Measurements from ENCODE around the gene CARMIL1.
"Not testable (repeated sequence)": the region's sequence is repeated elsewhere in the genome, so short reads cannot be mapped to it uniquely, and the experiment has no call there.

Gene CARMIL1

GRCh38 chr6:25583099-25583498, 303.9 kb downstream of the CARMIL1 start:
- Histone ChIP-seq H3K9me3 (ENCODE audit: control insufficient read depth in 2 of 2, low read length in 2 of 2) (no peaks in the 10 kb centered on the region), H3K9ac (ENCODE audit: low read depth in 1 of 2, low read length in 2 of 2) (no peak overlapping the region), H3K27ac (ENCODE audit: low read depth in 2 of 2, low read length in 2 of 2) (no peak overlapping the region), H3K4me1 (ENCODE audit: control insufficient read depth in 2 of 2, insufficient read depth in 2 of 2, low read length in 2 of 2) (no peaks in the 10 kb centered on the region), H3K4me3 (ENCODE audit: low read length in 2 of 2) (no peak overlapping the region), H3K36me3 (ENCODE audit: control insufficient read depth in 2 of 2, insufficient read depth in 2 of 2, low read length in 2 of 2) (peaks cover 11 to 20% of the 10 kb centered on the region in 2 donors), H3K27me3 (ENCODE audit: control insufficient read depth in 2 of 2, insufficient read depth in 2 of 2, low read length in 2 of 2) (no peaks in the 10 kb centered on the region)

DNA sequence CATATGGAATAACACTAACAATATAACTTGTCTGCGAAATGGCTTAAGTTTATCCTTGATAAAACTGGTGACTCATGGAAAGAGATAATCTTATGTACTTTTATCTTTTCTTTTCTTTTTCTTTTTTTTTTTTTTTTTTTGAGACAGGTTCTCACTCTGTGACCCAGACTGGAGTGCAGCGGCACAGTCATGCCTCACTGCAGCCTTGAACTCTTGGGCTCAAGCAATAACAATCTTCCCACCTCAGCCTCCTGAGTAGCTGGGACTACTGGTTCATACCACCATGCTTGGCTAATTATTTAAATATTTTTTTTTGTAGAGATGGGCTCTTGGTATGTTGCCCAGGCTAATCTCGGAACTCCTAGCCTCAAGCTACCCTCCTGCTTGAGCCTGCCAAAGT, 304.7 kb downstream of the CARMIL1 start:
- Histone ChIP-seq H3K27me3 (ENCODE audit: control insufficient read depth in 2 of 2, insufficient read depth in 2 of 2, low read length in 2 of 2) (no peaks in the 10 kb centered on the region), H3K9me3 (ENCODE audit: control insufficient read depth in 2 of 2, low read length in 2 of 2) (no peaks in the 10 kb centered on the region), H3K4me1 (ENCODE audit: control insufficient read depth in 2 of 2, insufficient read depth in 2 of 2, low read length in 2 of 2) (no peaks in the 10 kb centered on the region), H3K36me3 (ENCODE audit: control insufficient read depth in 2 of 2, insufficient read depth in 2 of 2, low read length in 2 of 2) (peaks cover 11 to 20% of the 10 kb centered on the region in 2 donors), H3K27ac (ENCODE audit: low read depth in 2 of 2, low read length in 2 of 2) (no peak overlapping the region), H3K4me3 (ENCODE audit: low read length in 2 of 2) (no peak overlapping the region), H3K9ac (ENCODE audit: low read depth in 1 of 2, low read length in 2 of 2) (no peak overlapping the region)

DNA sequence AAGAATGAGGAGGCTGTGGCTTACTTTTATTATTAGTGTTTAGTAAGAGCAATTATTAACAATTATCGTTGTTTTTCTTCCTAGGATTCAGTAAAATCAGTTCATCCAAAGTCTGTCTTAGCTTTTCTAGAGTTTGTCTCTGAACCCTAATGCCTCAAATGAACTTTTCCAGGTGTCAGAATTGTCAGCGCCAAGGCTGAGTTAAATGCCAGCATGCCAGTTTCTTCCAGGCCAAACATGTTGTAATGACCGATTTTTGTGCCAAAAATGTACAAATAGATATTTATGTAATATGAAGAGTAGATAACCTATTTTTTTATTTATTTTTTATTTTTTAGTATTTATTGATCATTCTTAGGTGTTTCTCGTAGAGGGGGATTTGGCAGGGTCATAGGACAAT, 306.1 kb downstream of the CARMIL1 start:
- Histone ChIP-seq H3K27ac (ENCODE audit: low read depth in 2 of 2, low read length in 2 of 2) (no peak overlapping the region), H3K4me3 (ENCODE audit: low read length in 2 of 2) (no peak overlapping the region), H3K4me1 (ENCODE audit: control insufficient read depth in 2 of 2, insufficient read depth in 2 of 2, low read length in 2 of 2) (no peaks in the 10 kb centered on the region)

GRCh38 chr6:25586119-25586518, 306.9 kb downstream of the CARMIL1 start:
- not testable (repeated sequence) for H3K27me3 ChIP-seq (ENCODE audit: control insufficient read depth in 2 of 2, insufficient read depth in 2 of 2, low read length in 2 of 2); H3K9ac ChIP-seq (ENCODE audit: low read depth in 1 of 2, low read length in 2 of 2); H3K4me3 ChIP-seq (ENCODE audit: low read length in 2 of 2); H3K27ac ChIP-seq (ENCODE audit: low read depth in 2 of 2, low read length in 2 of 2); H3K9me3 ChIP-seq (ENCODE audit: control insufficient read depth in 2 of 2, low read length in 2 of 2); H3K4me1 ChIP-seq (ENCODE audit: control insufficient read depth in 2 of 2, insufficient read depth in 2 of 2, low read length in 2 of 2)
- H3K36me3 ChIP-seq (ENCODE audit: control insufficient read depth in 2 of 2, insufficient read depth in 2 of 2, low read length in 2 of 2): peaks cover 12 to 23% of the 10 kb centered on the region in 2 donors

More for the DNA sequence above, 306.1 kb downstream of the CARMIL1 start:
- H3K9me3 ChIP-seq (ENCODE audit: control insufficient read depth in 2 of 2, low read length in 2 of 2): no peaks in the 10 kb centered on the region
- H3K36me3 ChIP-seq (ENCODE audit: control insufficient read depth in 2 of 2, insufficient read depth in 2 of 2, low read length in 2 of 2): peaks cover 11 to 23% of the 10 kb centered on the region in 2 donors
- H3K27me3 ChIP-seq (ENCODE audit: control insufficient read depth in 2 of 2, insufficient read depth in 2 of 2, low read length in 2 of 2): no peaks in the 10 kb centered on the region
- H3K9ac ChIP-seq (ENCODE audit: low read depth in 1 of 2, low read length in 2 of 2): no peak overlapping the region

GRCh38 chr6:25586927-25587326, 307.8 kb downstream of the CARMIL1 start:
- Histone ChIP-seq H3K27ac (ENCODE audit: low read depth in 2 of 2, low read length in 2 of 2) (no peak overlapping the region), H3K27me3 (ENCODE audit: control insufficient read depth in 2 of 2, insufficient read depth in 2 of 2, low read length in 2 of 2) (no peaks in the 10 kb centered on the region), H3K9me3 (ENCODE audit: control insufficient read depth in 2 of 2, low read length in 2 of 2) (no peaks in the 10 kb centered on the region), H3K4me1 (ENCODE audit: control insufficient read depth in 2 of 2, insufficient read depth in 2 of 2, low read length in 2 of 2) (no peaks in the 10 kb centered on the region), H3K4me3 (ENCODE audit: low read length in 2 of 2) (no peak overlapping the region), H3K36me3 (ENCODE audit: control insufficient read depth in 2 of 2, insufficient read depth in 2 of 2, low read length in 2 of 2) (peaks cover 11 to 20% of the 10 kb centered on the region in 2 donors), H3K9ac (ENCODE audit: low read depth in 1 of 2, low read length in 2 of 2) (no peak overlapping the region)

- H3K27ac ChIP-seq (ENCODE audit: low read depth in 2 of 2, low read length in 2 of 2): no peak overlapping the region
These were observed 311.8 kb downstream of the CARMIL1 start for GRCh38 chr6:25590986-25591385.

GRCh38 chr6:25596928-25597818, 318.0 kb downstream of the CARMIL1 start:
- H3K9me3 ChIP-seq (ENCODE audit: control insufficient read depth in 2 of 2, low read length in 2 of 2): no peaks in the 10 kb centered on the region

More at GRCh38 chr6:25590986-25591385, 311.8 kb downstream of the CARMIL1 start:
- no peaks in the 10 kb centered on the region for H3K27me3 ChIP-seq (ENCODE audit: control insufficient read depth in 2 of 2, insufficient read depth in 2 of 2, low read length in 2 of 2)
- H3K9me3 ChIP-seq (ENCODE audit: control insufficient read depth in 2 of 2, low read length in 2 of 2): no peaks in the 10 kb centered on the region
- H3K36me3 ChIP-seq (ENCODE audit: control insufficient read depth in 2 of 2, insufficient read depth in 2 of 2, low read length in 2 of 2): peaks cover 5 to 10% of the 10 kb centered on the region in 2 donors
- H3K4me1 ChIP-seq (ENCODE audit: control insufficient read depth in 2 of 2, insufficient read depth in 2 of 2, low read length in 2 of 2): no peaks in the 10 kb centered on the region
- H3K9ac ChIP-seq (ENCODE audit: low read depth in 1 of 2, low read length in 2 of 2): no peak overlapping the region
- H3K4me3 ChIP-seq (ENCODE audit: low read length in 2 of 2): no peak overlapping the region

DNA sequence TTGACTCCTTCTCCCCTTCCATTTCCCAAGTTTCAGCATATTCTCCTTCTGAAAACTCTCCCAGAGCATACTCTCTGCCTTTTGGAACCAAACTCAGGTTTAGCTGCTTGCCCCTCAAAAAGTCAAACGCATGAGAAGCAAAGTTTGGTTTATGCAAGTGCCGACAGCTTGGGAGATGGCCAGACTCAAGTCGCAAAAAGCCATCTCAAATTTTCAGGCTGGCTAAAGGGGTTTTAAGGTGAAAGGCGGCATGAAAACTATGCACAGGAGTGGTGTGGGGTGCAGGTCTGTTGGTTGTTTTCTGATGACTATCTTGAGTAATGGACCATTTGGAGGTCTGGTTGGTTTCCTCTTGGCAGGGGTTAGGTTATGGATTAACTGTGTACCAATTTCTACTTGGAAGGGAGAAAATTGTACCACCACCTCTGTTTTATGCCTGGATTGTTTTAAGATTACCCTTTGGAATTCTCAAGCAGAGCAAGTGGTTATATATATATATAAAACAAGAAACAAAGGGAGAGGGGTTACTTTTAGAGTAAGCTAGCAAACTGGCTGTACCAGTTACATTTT, 320.4 kb downstream of the CARMIL1 start:
- H3K4me3 ChIP-seq (ENCODE audit: low read length in 2 of 2): no peak overlapping the region

More at GRCh38 chr6:25596928-25597818, 318.0 kb downstream of the CARMIL1 start:
- peaks cover 4 to 5% of the 10 kb centered on the region in 2 donors for H3K4me1 ChIP-seq (ENCODE audit: control insufficient read depth in 2 of 2, insufficient read depth in 2 of 2, low read length in 2 of 2)
- H3K36me3 ChIP-seq (ENCODE audit: control insufficient read depth in 2 of 2, insufficient read depth in 2 of 2, low read length in 2 of 2): peaks cover 3 to 16% of the 10 kb centered on the region in 2 donors
- no peaks in the 10 kb centered on the region for H3K27me3 ChIP-seq (ENCODE audit: control insufficient read depth in 2 of 2, insufficient read depth in 2 of 2, low read length in 2 of 2)
- no peak overlapping the region for H3K4me3 ChIP-seq (ENCODE audit: low read length in 2 of 2)
- H3K9ac ChIP-seq (ENCODE audit: low read depth in 1 of 2, low read length in 2 of 2): no peak overlapping the region
- no peak overlapping the region for H3K27ac ChIP-seq (ENCODE audit: low read depth in 2 of 2, low read length in 2 of 2)

DNA sequence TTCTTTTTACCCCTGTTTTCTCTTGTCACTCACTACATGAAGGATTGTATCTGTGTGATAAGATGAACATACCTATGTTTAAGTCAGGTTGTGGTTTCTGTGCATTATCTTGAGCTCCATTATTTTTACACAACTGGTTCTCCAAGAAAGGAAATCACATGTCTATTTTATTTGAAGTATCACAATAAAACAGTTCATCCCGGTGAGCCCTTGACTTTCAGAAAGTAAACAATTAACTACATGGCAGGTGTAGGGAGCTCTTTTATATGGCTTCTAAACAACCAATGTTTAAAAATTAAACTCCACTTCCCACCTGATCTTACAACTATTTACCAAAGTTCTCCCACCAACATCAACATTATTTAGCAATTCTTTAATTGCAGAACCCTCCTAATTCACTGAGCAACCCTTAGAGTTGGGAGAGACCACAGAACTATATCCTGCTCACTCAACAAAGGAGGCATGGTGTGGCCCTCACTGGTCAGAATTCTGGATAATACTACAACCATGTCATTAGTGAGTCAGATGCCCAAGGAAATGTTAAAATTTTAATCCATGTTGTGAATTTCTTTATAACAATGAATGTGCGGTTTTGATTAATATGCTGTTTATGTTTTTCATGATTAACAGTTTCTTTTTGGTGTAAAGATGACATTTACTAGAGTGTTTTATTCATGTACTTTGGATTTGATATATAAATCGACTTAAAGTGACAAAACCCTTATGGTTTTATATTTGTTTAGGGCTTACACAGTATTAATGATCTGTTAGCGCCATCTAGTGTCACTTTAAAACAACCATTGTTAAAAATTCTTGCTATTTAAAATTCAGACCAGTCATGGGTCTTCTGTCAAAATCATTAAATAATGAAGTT, 322.9 kb downstream of the CARMIL1 start:
- peaks cover 6 to 24% of the 10 kb centered on the region in 2 donors for H3K36me3 ChIP-seq (ENCODE audit: control insufficient read depth in 2 of 2, insufficient read depth in 2 of 2, low read length in 2 of 2)
- no peak overlapping the region for H3K4me3 ChIP-seq (ENCODE audit: low read length in 2 of 2)
- H3K9me3 ChIP-seq (ENCODE audit: control insufficient read depth in 2 of 2, low read length in 2 of 2): no peaks in the 10 kb centered on the region
- peaks cover 5 to 7% of the 10 kb centered on the region in 2 donors for H3K4me1 ChIP-seq (ENCODE audit: control insufficient read depth in 2 of 2, insufficient read depth in 2 of 2, low read length in 2 of 2)
- H3K27ac ChIP-seq (ENCODE audit: low read depth in 2 of 2, low read length in 2 of 2): no peak overlapping the region
- no peak overlapping the region for H3K9ac ChIP-seq (ENCODE audit: low read depth in 1 of 2, low read length in 2 of 2)
- H3K27me3 ChIP-seq (ENCODE audit: control insufficient read depth in 2 of 2, insufficient read depth in 2 of 2, low read length in 2 of 2): no peaks in the 10 kb centered on the region

More for the DNA sequence above, 320.4 kb downstream of the CARMIL1 start:
- no peak overlapping the region for H3K27ac ChIP-seq (ENCODE audit: low read depth in 2 of 2, low read length in 2 of 2)
- H3K4me1 ChIP-seq (ENCODE audit: control insufficient read depth in 2 of 2, insufficient read depth in 2 of 2, low read length in 2 of 2): peaks cover 5 to 7% of the 10 kb centered on the region in 2 donors
- H3K9ac ChIP-seq (ENCODE audit: low read depth in 1 of 2, low read length in 2 of 2): no peak overlapping the region
- no peaks in the 10 kb centered on the region for H3K9me3 ChIP-seq (ENCODE audit: control insufficient read depth in 2 of 2, low read length in 2 of 2)
- H3K27me3 ChIP-seq (ENCODE audit: control insufficient read depth in 2 of 2, insufficient read depth in 2 of 2, low read length in 2 of 2): no peaks in the 10 kb centered on the region
- H3K36me3 ChIP-seq (ENCODE audit: control insufficient read depth in 2 of 2, insufficient read depth in 2 of 2, low read length in 2 of 2): peaks cover 2 to 16% of the 10 kb centered on the region in 2 donors

GRCh38 chr6:25602674-25602982, 323.5 kb downstream of the CARMIL1 start:
- Histone ChIP-seq H3K9me3 (ENCODE audit: control insufficient read depth in 2 of 2, low read length in 2 of 2) (no peaks in the 10 kb centered on the region), H3K4me3 (ENCODE audit: low read length in 2 of 2) (no peak overlapping the region), H3K36me3 (ENCODE audit: control insufficient read depth in 2 of 2, insufficient read depth in 2 of 2, low read length in 2 of 2) (peaks cover 11 to 24% of the 10 kb centered on the region in 2 donors), H3K9ac (ENCODE audit: low read depth in 1 of 2, low read length in 2 of 2) (no peak overlapping the region), H3K4me1 (ENCODE audit: control insufficient read depth in 2 of 2, insufficient read depth in 2 of 2, low read length in 2 of 2) (peaks cover 5 to 7% of the 10 kb centered on the region in 2 donors), H3K27me3 (ENCODE audit: control insufficient read depth in 2 of 2, insufficient read depth in 2 of 2, low read length in 2 of 2) (no peaks in the 10 kb centered on the region), H3K27ac (ENCODE audit: low read depth in 2 of 2, low read length in 2 of 2) (no peak overlapping the region)
